T-helper 1 cell treated with Interleukin-12 subunit alpha and Interleukin-12 subunit beta and Interleukin-4 antibody, amounts not matched to agents 30 ng/mL and 1 ng/mL, for 36 hours (primary cell): ENCODE data around the gene BCKDK. TPM values are rescaled to one million over a fixed set of nuclear protein-coding genes. Genes with fewer than 3 reads are reported as not detected.

Experiments
- intact Hi-C: fragments of 100-400 bp; cut with micrococcal nuclease; formaldehyde crosslinking; loops from one replicate; pipeline ENCODE4 v1.15.1; 2024
- total RNA-seq: library from RNA; stranded (reverse); gene quantifications from 2 replicates; pipeline ENCODE4 v1.2.3, GENCODE V29; 2022

The BCKDK gene
- total RNA-seq, 1 donor from 2014 or later, result 24.6 TPM

- intact Hi-C loops, result no loop called here
Measured at GRCh38 chr16:31079342-31079944, 28.7 kb upstream of the BCKDK start.

GRCh38 chr16:31080035-31080629 is 28.1 kb upstream of the BCKDK start:
- intact Hi-C loops, result no loop called here

GRCh38 chr16:31080756-31081419 is 27.3 kb upstream of the BCKDK start:
- intact Hi-C loops, result no loop called here

- intact Hi-C loops, result no loop called here
Measured at GRCh38 chr16:31081428-31082351, 26.5 kb upstream of the BCKDK start.

- intact Hi-C loops, result no loop called here
Measured at GRCh38 chr16:31082368-31083045, 25.7 kb upstream of the BCKDK start.

GRCh38 chr16:31083081-31083480 is 25.1 kb upstream of the BCKDK start:
- intact Hi-C loops, result no loop called here

- intact Hi-C loops, result no loop called here
Measured at GRCh38 chr16:31083556-31083955, 24.6 kb upstream of the BCKDK start.

- intact Hi-C loops, result no loop called here
Measured at GRCh38 chr16:31083981-31084380, 24.2 kb upstream of the BCKDK start.

- intact Hi-C loops, result no loop called here
Measured at GRCh38 chr16:31084584-31085302, 23.4 kb upstream of the BCKDK start.

GRCh38 chr16:31085411-31085810 is 22.8 kb upstream of the BCKDK start:
- intact Hi-C loops, result no loop called here

GRCh38 chr16:31085873-31086628 is 22.1 kb upstream of the BCKDK start:
- intact Hi-C loops, result no loop called here

GRCh38 chr16:31086629-31086906 is 21.6 kb upstream of the BCKDK start:
- intact Hi-C loops, result no loop called here

GRCh38 chr16:31087481-31087880 is 20.7 kb upstream of the BCKDK start:
- intact Hi-C loops, result no loop called here

- intact Hi-C loops, result no loop called here
Measured at GRCh38 chr16:31087971-31088370, 20.2 kb upstream of the BCKDK start.

GRCh38 chr16:31088459-31089183 is 19.6 kb upstream of the BCKDK start, which contains the start of gene PRSS53:
PRSS53 (minus strand) TSS chr16:31088943; CDS start chr16:31088809, 134 bp downstream.
- intact Hi-C loops, result no loop called here

GRCh38 chr16:31089199-31089598 is 19.0 kb upstream of the BCKDK start:
- intact Hi-C loops, result no loop called here

- intact Hi-C loops, result no loop called here
Measured at GRCh38 chr16:31090540-31090939, 17.6 kb upstream of the BCKDK start.

- intact Hi-C loops, result no loop called here
Measured at GRCh38 chr16:31092330-31092729, 15.9 kb upstream of the BCKDK start.

- intact Hi-C loops, result no loop called here
Measured at GRCh38 chr16:31093132-31093703, 15.0 kb upstream of the BCKDK start.
